WTC11 (cell line): Measurements from ENCODE around the gene ADRA2C. TPM values are rescaled to one million over a fixed set of nuclear protein-coding genes. Genes with fewer than 3 reads are reported as not detected.

Experiments
- ATAC-seq: fragments of 200-7000 bp; cut with Tn5 transposase; 2 replicates; pipeline ENCODE4 v1.10.0; 2021; ENCODE audit warnings: mild to moderate bottlenecking, moderate library complexity
- CTCF ChIA-PET: fragments of 300-600 bp; sonication (Branson Sonifier 250); formaldehyde crosslinking; loops from one replicate; lab custom pipeline; 2021; ENCODE audit warnings: antibody characterized with exemption; lab: Charles Lee
- POLR2A ChIA-PET: fragments of 350-600 bp; sonication (Branson Sonifier 250); formaldehyde crosslinking; loops from one replicate; lab custom pipeline; 2021; ENCODE audit warnings: antibody characterized with exemption; lab: Charles Lee
- DNase-seq: peaks from one replicate; pipeline ENCODE4 v3.0.0; 2021; ENCODE audit warnings: low spot score
- H3K27ac Mint-ChIP-seq: 2 replicates; pipeline ENCODE4 v1.8.0; 2021; ENCODE audit warnings: mixed read lengths
- H3K27me3 Mint-ChIP-seq: 2 replicates; pipeline ENCODE4 v1.8.0; 2021; ENCODE audit warnings: low read depth, mild to moderate bottlenecking, moderate library complexity, mixed read lengths
- H3K36me3 Mint-ChIP-seq: 2 replicates; pipeline ENCODE4 v1.8.0; 2021; ENCODE audit warnings: mixed read lengths
- H3K4me1 Mint-ChIP-seq: 2 replicates; pipeline ENCODE4 v1.8.0; 2022; ENCODE audit warnings: mixed read lengths
- H3K4me3 Mint-ChIP-seq: 2 replicates; pipeline ENCODE4 v1.8.0; 2021; ENCODE audit warnings: mild to moderate bottlenecking, moderate library complexity, mixed read lengths
- H3K9me3 Mint-ChIP-seq: 2 replicates; pipeline ENCODE4 v1.8.0; 2021; ENCODE audit warnings: mixed read lengths
- ATF6 ChIP-seq: sonication (generic); formaldehyde crosslinking; IDR thresholded peaks from 2 replicates; pipeline ENCODE4 v1.8.1; 2023; ENCODE audit warnings: mild to moderate bottlenecking, missing genetic modification reagents
- CBFB ChIP-seq: sonication (generic); formaldehyde crosslinking; IDR thresholded peaks from 2 replicates; pipeline ENCODE4 v1.8.1; 2022; ENCODE audit warnings: mild to moderate bottlenecking, low read depth, missing genetic modification reagents
- E2F5 ChIP-seq: sonication (generic); formaldehyde crosslinking; IDR thresholded peaks from 2 replicates; pipeline ENCODE4 v1.8.1; 2022; ENCODE audit warnings: mild to moderate bottlenecking, moderate library complexity, missing genetic modification reagents
- FOXP1 ChIP-seq: sonication (generic); formaldehyde crosslinking; IDR thresholded peaks from 2 replicates; pipeline ENCODE4 v1.8.0; 2022; ENCODE audit warnings: missing genetic modification reagents, mild to moderate bottlenecking, moderate library complexity, borderline replicate concordance
- HMGXB4 ChIP-seq: sonication (generic); formaldehyde crosslinking; IDR thresholded peaks from 2 replicates; pipeline ENCODE4 v1.8.1; 2023; ENCODE audit warnings: mild to moderate bottlenecking, moderate library complexity, missing genetic modification reagents
- NFATC4 ChIP-seq: fragments of 250-450 bp; sonication (Bioruptor Pico); IDR thresholded peaks from 2 replicates; pipeline ENCODE4 v1.9.0; 2021; ENCODE audit warnings: mild to moderate bottlenecking
- NR2C2 ChIP-seq: sonication (generic); formaldehyde crosslinking; IDR thresholded peaks from 2 replicates; pipeline ENCODE4 v1.8.0; 2022; ENCODE audit warnings: mild to moderate bottlenecking, missing genetic modification reagents
- NR3C1 ChIP-seq: sonication (generic); formaldehyde crosslinking; conservative IDR thresholded peaks from 2 replicates; pipeline ENCODE4 v1.8.1; 2023; ENCODE audit warnings: low read depth, mild to moderate bottlenecking, missing genetic modification reagents
- ZNF121 ChIP-seq: sonication (generic); formaldehyde crosslinking; IDR thresholded peaks from 2 replicates; pipeline ENCODE4 v1.8.0; 2023; ENCODE audit warnings: missing genetic modification reagents
- ZNF138 ChIP-seq: sonication (generic); formaldehyde crosslinking; conservative IDR thresholded peaks from 2 replicates; pipeline ENCODE4 v1.8.1; 2022; ENCODE audit warnings: mild to moderate bottlenecking, moderate library complexity, missing genetic modification reagents
- ZNF263 ChIP-seq: sonication (generic); formaldehyde crosslinking; IDR thresholded peaks from 2 replicates; pipeline ENCODE4 v1.8.1; 2022; ENCODE audit warnings: low read depth, mild to moderate bottlenecking, moderate library complexity, missing genetic modification reagents
- ZNF396 ChIP-seq: fragments of 250-450 bp; sonication (Bioruptor Pico); IDR thresholded peaks from 2 replicates; pipeline ENCODE4 v1.8.0; 2021; ENCODE audit warnings: mild to moderate bottlenecking, moderate library complexity, borderline replicate concordance
- ZNF423 ChIP-seq: fragments of 250-450 bp; sonication (Bioruptor Pico); IDR thresholded peaks from 2 replicates; pipeline ENCODE4 v2.1.2; 2022; ENCODE audit warnings: mild to moderate bottlenecking, moderate library complexity
- ZNF671 ChIP-seq: fragments of 250-450 bp; sonication (Bioruptor Pico); IDR thresholded peaks from 2 replicates; pipeline ENCODE4 v1.8.0; 2021; ENCODE audit warnings: mild to moderate bottlenecking
- total RNA-seq: library from RNA; stranded (reverse); gene quantifications from 3 replicates; pipeline ENCODE4 v1.2.3, GENCODE V29; 2021
- TF ChIP-seq, protein P1 (sequence below): sonication (generic); formaldehyde crosslinking; IDR thresholded peaks from 2 replicates; pipeline ENCODE4 v1.8.1; 2023; ENCODE audit warnings: mild to moderate bottlenecking, missing genetic modification reagents, moderate library complexity
- TF ChIP-seq, protein P2 (sequence below): sonication (generic); formaldehyde crosslinking; IDR thresholded peaks from 2 replicates; pipeline ENCODE4 v1.8.0; 2023; ENCODE audit warnings: missing genetic modification reagents, mild to moderate bottlenecking, borderline replicate concordance
- TF ChIP-seq, protein P3 (sequence below): sonication (generic); formaldehyde crosslinking; IDR thresholded peaks from 2 replicates; pipeline ENCODE4 v1.8.1; 2022; ENCODE audit warnings: low read depth, missing genetic modification reagents, borderline replicate concordance
- TF ChIP-seq, protein P4 (sequence below): sonication (generic); formaldehyde crosslinking; IDR thresholded peaks from 2 replicates; pipeline ENCODE4 v1.8.0; 2022; ENCODE audit warnings: mild to moderate bottlenecking, missing genetic modification reagents

ADRA2C gene
- total RNA-seq, 1 experiment from 2014 or later, result 21.8 TPM

- TF ChIP-seq, protein P1, sequence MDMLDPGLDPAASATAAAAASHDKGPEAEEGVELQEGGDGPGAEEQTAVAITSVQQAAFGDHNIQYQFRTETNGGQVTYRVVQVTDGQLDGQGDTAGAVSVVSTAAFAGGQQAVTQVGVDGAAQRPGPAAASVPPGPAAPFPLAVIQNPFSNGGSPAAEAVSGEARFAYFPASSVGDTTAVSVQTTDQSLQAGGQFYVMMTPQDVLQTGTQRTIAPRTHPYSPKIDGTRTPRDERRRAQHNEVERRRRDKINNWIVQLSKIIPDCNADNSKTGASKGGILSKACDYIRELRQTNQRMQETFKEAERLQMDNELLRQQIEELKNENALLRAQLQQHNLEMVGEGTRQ, result no peak
- no peak for TF ChIP-seq ATF6 (CRISPR knock-in tag)
Observed at GRCh38 chr4:3809451-3810110, 43.4 kb downstream of the ADRA2C start (continued).

- ChIA-PET POLR2A (no interaction called here), CTCF (interaction anchor here (0.9 to 2.4 kb wide), 6 partner anchors 17 to 70 kb away, joined by 3 to 14 read pairs (median 5); no protein-coding TSS in a partner anchor)
- Mint-ChIP-seq H3K9me3 (peaks cover 4% of the 10 kb centered on the region; the same call in 1 of the 2 replicates), H3K27me3 (peaks cover 5% of the 10 kb centered on the region; the same call in 1 of the 2 replicates), H3K36me3 (no peaks in the 10 kb centered on the region), H3K27ac (no peak overlapping the region; the same call in 1 of the 2 replicates), H3K4me3 (no peak overlapping the region), H3K4me1 (peaks cover 16% of the 10 kb centered on the region)
- no peak for DNase-seq
- TF ChIP-seq ZNF396 (CRISPR knock-in tag) (no peak), ZNF138 (CRISPR knock-in tag) (no peak), FOXP1 (CRISPR knock-in tag) (no peak)
- no peak for ATAC-seq
Observed at GRCh38 chr4:3810111-3810680, 44.0 kb downstream of the ADRA2C start.

GRCh38 chr4:3810796-3811485 lies 44.8 kb downstream of the ADRA2C start:
- peaks cover 5% of the 10 kb centered on the region; the same call in 1 of the 2 replicates for H3K27me3 Mint-ChIP-seq
- DNase-seq (no peak), ATAC-seq (no peak)
- H3K36me3 Mint-ChIP-seq, result no peaks in the 10 kb centered on the region
- H3K27ac Mint-ChIP-seq, result no peak overlapping the region
- H3K4me3 Mint-ChIP-seq, result no peak overlapping the region
- peaks cover 16% of the 10 kb centered on the region for H3K4me1 Mint-ChIP-seq
- ChIA-PET POLR2A (no interaction called here), CTCF (interaction anchor here (1.6 to 2.4 kb wide), 3 partner anchors 18 to 70 kb away, joined by 4 to 14 read pairs (median 9); no protein-coding TSS in a partner anchor)
- peaks cover 4% of the 10 kb centered on the region; the same call in 1 of the 2 replicates for H3K9me3 Mint-ChIP-seq
- TF ChIP-seq ZNF121 (CRISPR knock-in tag), result no peak
- TF ChIP-seq, protein P2, sequence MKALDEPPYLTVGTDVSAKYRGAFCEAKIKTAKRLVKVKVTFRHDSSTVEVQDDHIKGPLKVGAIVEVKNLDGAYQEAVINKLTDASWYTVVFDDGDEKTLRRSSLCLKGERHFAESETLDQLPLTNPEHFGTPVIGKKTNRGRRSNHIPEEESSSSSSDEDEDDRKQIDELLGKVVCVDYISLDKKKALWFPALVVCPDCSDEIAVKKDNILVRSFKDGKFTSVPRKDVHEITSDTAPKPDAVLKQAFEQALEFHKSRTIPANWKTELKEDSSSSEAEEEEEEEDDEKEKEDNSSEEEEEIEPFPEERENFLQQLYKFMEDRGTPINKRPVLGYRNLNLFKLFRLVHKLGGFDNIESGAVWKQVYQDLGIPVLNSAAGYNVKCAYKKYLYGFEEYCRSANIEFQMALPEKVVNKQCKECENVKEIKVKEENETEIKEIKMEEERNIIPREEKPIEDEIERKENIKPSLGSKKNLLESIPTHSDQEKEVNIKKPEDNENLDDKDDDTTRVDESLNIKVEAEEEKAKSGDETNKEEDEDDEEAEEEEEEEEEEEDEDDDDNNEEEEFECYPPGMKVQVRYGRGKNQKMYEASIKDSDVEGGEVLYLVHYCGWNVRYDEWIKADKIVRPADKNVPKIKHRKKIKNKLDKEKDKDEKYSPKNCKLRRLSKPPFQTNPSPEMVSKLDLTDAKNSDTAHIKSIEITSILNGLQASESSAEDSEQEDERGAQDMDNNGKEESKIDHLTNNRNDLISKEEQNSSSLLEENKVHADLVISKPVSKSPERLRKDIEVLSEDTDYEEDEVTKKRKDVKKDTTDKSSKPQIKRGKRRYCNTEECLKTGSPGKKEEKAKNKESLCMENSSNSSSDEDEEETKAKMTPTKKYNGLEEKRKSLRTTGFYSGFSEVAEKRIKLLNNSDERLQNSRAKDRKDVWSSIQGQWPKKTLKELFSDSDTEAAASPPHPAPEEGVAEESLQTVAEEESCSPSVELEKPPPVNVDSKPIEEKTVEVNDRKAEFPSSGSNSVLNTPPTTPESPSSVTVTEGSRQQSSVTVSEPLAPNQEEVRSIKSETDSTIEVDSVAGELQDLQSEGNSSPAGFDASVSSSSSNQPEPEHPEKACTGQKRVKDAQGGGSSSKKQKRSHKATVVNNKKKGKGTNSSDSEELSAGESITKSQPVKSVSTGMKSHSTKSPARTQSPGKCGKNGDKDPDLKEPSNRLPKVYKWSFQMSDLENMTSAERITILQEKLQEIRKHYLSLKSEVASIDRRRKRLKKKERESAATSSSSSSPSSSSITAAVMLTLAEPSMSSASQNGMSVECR (CRISPR knock-in tag), result no peak
- TF ChIP-seq, protein P3, sequence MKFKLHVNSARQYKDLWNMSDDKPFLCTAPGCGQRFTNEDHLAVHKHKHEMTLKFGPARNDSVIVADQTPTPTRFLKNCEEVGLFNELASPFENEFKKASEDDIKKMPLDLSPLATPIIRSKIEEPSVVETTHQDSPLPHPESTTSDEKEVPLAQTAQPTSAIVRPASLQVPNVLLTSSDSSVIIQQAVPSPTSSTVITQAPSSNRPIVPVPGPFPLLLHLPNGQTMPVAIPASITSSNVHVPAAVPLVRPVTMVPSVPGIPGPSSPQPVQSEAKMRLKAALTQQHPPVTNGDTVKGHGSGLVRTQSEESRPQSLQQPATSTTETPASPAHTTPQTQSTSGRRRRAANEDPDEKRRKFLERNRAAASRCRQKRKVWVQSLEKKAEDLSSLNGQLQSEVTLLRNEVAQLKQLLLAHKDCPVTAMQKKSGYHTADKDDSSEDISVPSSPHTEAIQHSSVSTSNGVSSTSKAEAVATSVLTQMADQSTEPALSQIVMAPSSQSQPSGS (CRISPR knock-in tag), result no peak
- no peak for TF ChIP-seq ZNF263 (CRISPR knock-in tag)
- TF ChIP-seq, protein P4, sequence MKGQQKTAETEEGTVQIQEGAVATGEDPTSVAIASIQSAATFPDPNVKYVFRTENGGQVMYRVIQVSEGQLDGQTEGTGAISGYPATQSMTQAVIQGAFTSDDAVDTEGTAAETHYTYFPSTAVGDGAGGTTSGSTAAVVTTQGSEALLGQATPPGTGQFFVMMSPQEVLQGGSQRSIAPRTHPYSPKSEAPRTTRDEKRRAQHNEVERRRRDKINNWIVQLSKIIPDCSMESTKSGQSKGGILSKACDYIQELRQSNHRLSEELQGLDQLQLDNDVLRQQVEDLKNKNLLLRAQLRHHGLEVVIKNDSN (CRISPR knock-in tag), result no peak
- no peak for TF ChIP-seq E2F5
- TF ChIP-seq HMGXB4 (CRISPR knock-in tag), result no peak
- TF ChIP-seq ZNF671 (CRISPR knock-in tag), result no peak
- no peak for TF ChIP-seq NR3C1 (CRISPR knock-in tag)
- TF ChIP-seq ZNF423 (CRISPR knock-in tag), result no peak
- no peak for TF ChIP-seq NFATC4
- no peak for TF ChIP-seq CBFB (CRISPR knock-in tag)
- no peak for TF ChIP-seq NR2C2
